Measurements from ENCODE around the gene ADAMTS17.

The ADAMTS17 gene

GRCh38 chr15:99974246-99974645 is 367.5 kb downstream of the ADAMTS17 start:
- DNase-seq (ENCODE audit: low read depth), result no peak
- TF ChIP-seq, protein P1, sequence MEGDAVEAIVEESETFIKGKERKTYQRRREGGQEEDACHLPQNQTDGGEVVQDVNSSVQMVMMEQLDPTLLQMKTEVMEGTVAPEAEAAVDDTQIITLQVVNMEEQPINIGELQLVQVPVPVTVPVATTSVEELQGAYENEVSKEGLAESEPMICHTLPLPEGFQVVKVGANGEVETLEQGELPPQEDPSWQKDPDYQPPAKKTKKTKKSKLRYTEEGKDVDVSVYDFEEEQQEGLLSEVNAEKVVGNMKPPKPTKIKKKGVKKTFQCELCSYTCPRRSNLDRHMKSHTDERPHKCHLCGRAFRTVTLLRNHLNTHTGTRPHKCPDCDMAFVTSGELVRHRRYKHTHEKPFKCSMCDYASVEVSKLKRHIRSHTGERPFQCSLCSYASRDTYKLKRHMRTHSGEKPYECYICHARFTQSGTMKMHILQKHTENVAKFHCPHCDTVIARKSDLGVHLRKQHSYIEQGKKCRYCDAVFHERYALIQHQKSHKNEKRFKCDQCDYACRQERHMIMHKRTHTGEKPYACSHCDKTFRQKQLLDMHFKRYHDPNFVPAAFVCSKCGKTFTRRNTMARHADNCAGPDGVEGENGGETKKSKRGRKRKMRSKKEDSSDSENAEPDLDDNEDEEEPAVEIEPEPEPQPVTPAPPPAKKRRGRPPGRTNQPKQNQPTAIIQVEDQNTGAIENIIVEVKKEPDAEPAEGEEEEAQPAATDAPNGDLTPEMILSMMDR (IDR thresholded peaks at IDR 0.05; ENCODE audit: control insufficient read depth, extremely low read depth, insufficient read depth), result no peak
- no peak overlapping the region for H3K4me3 ChIP-seq (ENCODE audit: low read depth, low read length)

DNA sequence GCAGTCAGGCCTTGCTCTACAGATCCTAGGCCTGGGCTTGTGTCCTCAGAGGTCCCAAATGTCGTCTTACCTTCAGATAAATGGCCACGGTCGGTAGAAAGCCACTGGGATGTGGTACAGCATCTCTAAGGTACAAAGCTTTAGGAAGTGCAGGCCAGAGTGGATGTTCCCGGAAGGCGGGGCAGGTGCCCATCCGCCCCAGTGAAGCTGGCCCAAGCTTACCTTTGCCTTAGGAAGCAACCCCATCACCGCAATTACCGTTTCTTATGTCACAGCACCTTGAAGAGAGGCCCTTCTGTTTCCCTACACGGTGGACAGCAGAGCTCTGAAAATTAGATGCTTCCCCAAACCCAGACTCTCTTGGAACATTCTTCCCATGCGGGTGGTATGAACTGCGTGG is 368.4 kb downstream of the ADAMTS17 start:
- TF ChIP-seq, protein P1 (IDR thresholded peaks at IDR 0.05; ENCODE audit: control insufficient read depth, extremely low read depth, insufficient read depth), result no peak
- no peak overlapping the region for H3K4me3 ChIP-seq (ENCODE audit: low read depth, low read length)
- no peak for DNase-seq (ENCODE audit: low read depth)

GRCh38 chr15:99970891-99971430 is 370.8 kb downstream of the ADAMTS17 start:
- H3K4me3 ChIP-seq (ENCODE audit: low read depth, low read length), result no peak overlapping the region
- no peak for DNase-seq (ENCODE audit: low read depth)
- TF ChIP-seq, protein P1 (IDR thresholded peaks at IDR 0.05; ENCODE audit: control insufficient read depth, extremely low read depth, insufficient read depth), result no peak

GRCh38 chr15:99969261-99969920 is 372.4 kb downstream of the ADAMTS17 start:
- no peak overlapping the region for H3K4me3 ChIP-seq (ENCODE audit: low read depth, low read length)
- DNase-seq (ENCODE audit: low read depth), result no peak
- TF ChIP-seq, protein P1 (IDR thresholded peaks at IDR 0.05; ENCODE audit: control insufficient read depth, extremely low read depth, insufficient read depth), result no peak

GRCh38 chr15:99967841-99968371 is 373.9 kb downstream of the ADAMTS17 start:
- TF ChIP-seq, protein P1 (IDR thresholded peaks at IDR 0.05; ENCODE audit: control insufficient read depth, extremely low read depth, insufficient read depth), result no peak

DNA sequence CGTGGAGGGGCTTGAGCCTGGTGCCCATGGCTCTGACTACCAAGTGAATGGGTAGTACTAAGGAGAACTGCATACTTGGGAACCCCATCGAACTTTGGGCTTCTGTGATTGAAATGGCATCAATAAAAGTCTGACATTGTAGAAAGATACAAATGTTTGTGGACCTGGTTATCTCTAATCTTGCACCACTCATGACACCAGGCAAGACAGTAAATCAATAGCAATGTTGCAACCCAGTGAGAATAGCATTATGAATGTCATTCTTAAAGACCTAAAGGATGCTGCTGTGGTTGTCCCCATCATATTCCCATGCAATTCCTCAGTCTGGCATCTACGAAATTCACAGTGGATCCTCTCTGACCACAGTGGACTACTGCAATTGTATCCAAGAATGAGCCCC is 375.0 kb downstream of the ADAMTS17 start:
- no peak for DNase-seq (ENCODE audit: low read depth)
- TF ChIP-seq, protein P1 (IDR thresholded peaks at IDR 0.05; ENCODE audit: control insufficient read depth, extremely low read depth, insufficient read depth), result no peak
- no peak overlapping the region for H3K4me3 ChIP-seq (ENCODE audit: low read depth, low read length)

More at GRCh38 chr15:99967841-99968371, 373.9 kb downstream of the ADAMTS17 start:
- peak; percentile 4 for DNase-seq (ENCODE audit: low read depth)
- no peak overlapping the region for H3K4me3 ChIP-seq (ENCODE audit: low read depth, low read length)
